Natural killer cell (primary cell): ENCODE results near the gene TNFRSF17. TPM values are rescaled to one million over a fixed set of nuclear protein-coding genes. Genes with fewer than 3 reads are reported as not detected.

ENCODE experiments used
- ATAC-seq, 3 donors: fragments of 150-1000 bp in 2 of 3; fragments of 200-7000 bp in 1 of 3; cut with Tn5 transposase; 1 replicate in 1 of 3; 2 replicates in 2 of 3; pipeline ENCODE4 v1.10.0; 2021; ENCODE audit warnings: mild to moderate bottlenecking in 2 of 3, moderate library complexity in 2 of 3
- DNase-seq, 2 donors: peaks; one replicate each; pipeline versions ENCODE4 v3.0.0 to v3.0.0-alpha.2; 2013 to 2021; ENCODE audit warnings: mixed read lengths in 1 of 2
- H3K27ac ChIP-seq: one replicate; pipeline ENCODE4 v1.5.1; 2013; ENCODE audit warnings: mild to moderate bottlenecking, low read length
- H3K27me3 ChIP-seq: one replicate; pipeline ENCODE4 v1.6.1; 2013; ENCODE audit warnings: low read length; ENCODE audit not compliant: control insufficient read depth, insufficient read depth
- H3K36me3 ChIP-seq: one replicate; pipeline ENCODE4 v1.6.1; 2013; ENCODE audit warnings: low read length; ENCODE audit not compliant: control insufficient read depth, insufficient read depth
- H3K4me1 ChIP-seq: one replicate; pipeline ENCODE4 v1.6.1; 2013; ENCODE audit warnings: low read length; ENCODE audit not compliant: control insufficient read depth, insufficient read depth
- H3K4me3 ChIP-seq: one replicate; pipeline ENCODE4 v1.5.1; 2013; ENCODE audit warnings: low read length
- H3K9me3 ChIP-seq: one replicate; pipeline ENCODE4 v1.6.1; 2013; ENCODE audit warnings: low read length; ENCODE audit not compliant: control insufficient read depth, insufficient read depth
- H3K27ac Mint-ChIP-seq, 2 donors: one replicate each; pipeline ENCODE4 v1.8.0; 2022; ENCODE audit warnings: mild to moderate bottlenecking in 2 of 2, mixed read lengths in 2 of 2, moderate library complexity in 1 of 2
- H3K27me3 Mint-ChIP-seq, 2 donors: one replicate each; pipeline ENCODE4 v1.8.0; 2022; ENCODE audit warnings: low read depth in 2 of 2, mixed read lengths in 2 of 2
- H3K36me3 Mint-ChIP-seq: one replicate; pipeline ENCODE4 v1.8.0; 2022; ENCODE audit warnings: mixed read lengths
- H3K4me1 Mint-ChIP-seq, 2 donors: one replicate each; pipeline ENCODE4 v1.8.0; 2022; ENCODE audit warnings: mixed read lengths in 2 of 2
- H3K4me3 Mint-ChIP-seq: one replicate; pipeline ENCODE4 v1.8.0; 2022; ENCODE audit warnings: mild to moderate bottlenecking, moderate library complexity, mixed read lengths
- H3K9me3 Mint-ChIP-seq, 2 donors: one replicate each; pipeline ENCODE4 v1.8.0; 2022; ENCODE audit warnings: mixed read lengths in 2 of 2
- CTCF ChIP-seq: fragments of 200-600 bp; IDR thresholded peaks from one replicate; pipeline ENCODE4 v1.8.0; 2022; ENCODE audit warnings: antibody characterized with exemption
- WGBS: methylation state at CpG from one replicate; pipeline ENCODE4 v1.1.7; 2013; ENCODE audit warnings: missing lambda C conversion rate; ENCODE audit not compliant: insufficient coverage; 5-methylcytosine and 5-hydroxymethylcytosine counted together
- intact Hi-C: fragments of 100-400 bp; cut with micrococcal nuclease; formaldehyde crosslinking; loops from one replicate; pipeline ENCODE4 v1.14.2; 2022
- total RNA-seq, 4 donors: library from RNA; stranded (reverse); fragments of 120-200 nt in 1 of 4; gene quantifications; one replicate each; pipeline versions ENCODE4 v1.2.3 to v1.2.4, GENCODE V29; 2013 to 2022

Gene TNFRSF17
- total RNA-seq, 3 donors from 2014 or later (not counting 1 experiment from before 2014, with no cell fraction given), result 6.6 TPM; not detected in 2

DNA sequence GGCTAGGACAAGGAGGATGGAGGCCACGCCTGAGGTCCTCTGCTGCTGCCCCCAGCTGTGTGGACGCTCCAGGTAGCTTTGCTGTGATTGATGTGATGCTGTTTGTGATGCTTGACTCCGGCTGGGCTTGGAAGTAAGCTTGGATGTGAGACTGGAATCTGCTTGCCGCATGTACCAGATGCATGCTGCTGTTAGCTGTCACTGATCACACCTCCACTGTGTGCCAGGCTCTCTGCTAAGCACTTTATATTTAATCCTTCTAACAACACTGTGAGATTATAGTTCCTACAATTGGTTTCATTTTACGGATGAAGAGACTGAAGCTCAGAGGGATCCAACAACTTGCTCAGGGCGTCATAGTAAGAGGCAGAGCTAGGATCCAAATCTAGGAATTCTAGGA, 35.0 kb downstream of the TNFRSF17 start:
- peaks cover 9% of the 10 kb centered on the region for H3K36me3 ChIP-seq
- WGBS, result 90% methylated on average over 6 of the region's 6 CpGs
- intact Hi-C loops, result no loop called here

GRCh38 chr16:12002447-12003006, 37.5 kb downstream of the TNFRSF17 start:
- H3K27ac Mint-ChIP-seq, result no peak overlapping the region
- intact Hi-C loops, result no loop called here
- no peaks in the 10 kb centered on the region for H3K9me3 Mint-ChIP-seq
- H3K27ac ChIP-seq, result no peak overlapping the region
- peaks cover 12% of the 10 kb centered on the region for H3K36me3 ChIP-seq
- no peaks in the 10 kb centered on the region for H3K27me3 ChIP-seq
- H3K4me1 Mint-ChIP-seq, result peaks cover 7 to 8% of the 10 kb centered on the region in 2 donors
- no peak for TF ChIP-seq CTCF
- H3K9me3 ChIP-seq, result no peaks in the 10 kb centered on the region
- no peak overlapping the region for H3K4me3 Mint-ChIP-seq
- H3K36me3 Mint-ChIP-seq, result no peaks in the 10 kb centered on the region
- DNase-seq (no peak), ATAC-seq (no peak)
- 73% methylated on average over 11 of the region's 11 CpGs for WGBS
- no peak overlapping the region for H3K4me3 ChIP-seq
- H3K27me3 Mint-ChIP-seq, result no peaks in the 10 kb centered on the region
- H3K4me1 ChIP-seq, result no peaks in the 10 kb centered on the region

More for the DNA sequence above, 35.0 kb downstream of the TNFRSF17 start:
- no peak for TF ChIP-seq CTCF
- DNase-seq, result no peak
- no peaks in the 10 kb centered on the region for H3K36me3 Mint-ChIP-seq
- no peak overlapping the region for H3K4me3 Mint-ChIP-seq
- ATAC-seq, result no peak
- no peaks in the 10 kb centered on the region for H3K9me3 ChIP-seq
- no peaks in the 10 kb centered on the region for H3K27me3 ChIP-seq
- no peaks in the 10 kb centered on the region for H3K27me3 Mint-ChIP-seq
- H3K4me3 ChIP-seq, result no peak overlapping the region
- peaks cover 14% of the 10 kb centered on the region for H3K4me1 ChIP-seq
- H3K4me1 Mint-ChIP-seq, result peaks cover 14 to 17% of the 10 kb centered on the region in 2 donors
- no peak overlapping the region for H3K27ac Mint-ChIP-seq
- H3K9me3 Mint-ChIP-seq, result no peaks in the 10 kb centered on the region
- no peak overlapping the region for H3K27ac ChIP-seq

DNA sequence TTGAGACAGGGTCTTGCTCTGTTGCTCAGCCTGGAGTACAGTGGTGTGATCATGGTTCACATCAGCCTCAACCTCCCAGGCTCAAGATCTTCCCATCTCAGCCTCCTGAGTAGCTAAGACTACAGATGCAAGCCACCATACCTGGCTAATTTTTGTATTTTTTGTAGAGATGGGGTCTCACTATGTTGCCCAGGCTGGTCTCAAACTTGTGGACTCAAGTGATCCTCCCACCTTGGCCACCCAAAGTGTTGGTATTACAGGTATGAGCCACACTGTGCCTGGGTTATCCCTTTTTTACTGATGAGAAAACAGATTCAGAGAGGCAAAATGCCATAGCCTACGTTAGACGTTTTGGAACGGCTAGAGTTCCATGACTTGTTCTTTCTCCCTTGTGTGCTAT, 41.6 kb downstream of the TNFRSF17 start:
- H3K4me3 ChIP-seq, result no peak overlapping the region
- H3K27me3 ChIP-seq, result no peaks in the 10 kb centered on the region
- no peaks in the 10 kb centered on the region for H3K4me1 Mint-ChIP-seq
- no peaks in the 10 kb centered on the region for H3K9me3 ChIP-seq
- WGBS, result 100% methylated on average over 1 of the region's 3 CpGs
- ATAC-seq, result no peak
- H3K4me3 Mint-ChIP-seq, result no peak overlapping the region
- intact Hi-C loops, result no loop called here
- no peak overlapping the region for H3K27ac Mint-ChIP-seq
- H3K36me3 ChIP-seq, result peaks cover 10% of the 10 kb centered on the region
- no peaks in the 10 kb centered on the region for H3K27me3 Mint-ChIP-seq
- H3K9me3 Mint-ChIP-seq, result no peaks in the 10 kb centered on the region
- no peak for TF ChIP-seq CTCF
- H3K27ac ChIP-seq, result no peak overlapping the region
- no peak for DNase-seq
- peaks cover 6% of the 10 kb centered on the region for H3K4me1 ChIP-seq
- no peaks in the 10 kb centered on the region for H3K36me3 Mint-ChIP-seq

DNA sequence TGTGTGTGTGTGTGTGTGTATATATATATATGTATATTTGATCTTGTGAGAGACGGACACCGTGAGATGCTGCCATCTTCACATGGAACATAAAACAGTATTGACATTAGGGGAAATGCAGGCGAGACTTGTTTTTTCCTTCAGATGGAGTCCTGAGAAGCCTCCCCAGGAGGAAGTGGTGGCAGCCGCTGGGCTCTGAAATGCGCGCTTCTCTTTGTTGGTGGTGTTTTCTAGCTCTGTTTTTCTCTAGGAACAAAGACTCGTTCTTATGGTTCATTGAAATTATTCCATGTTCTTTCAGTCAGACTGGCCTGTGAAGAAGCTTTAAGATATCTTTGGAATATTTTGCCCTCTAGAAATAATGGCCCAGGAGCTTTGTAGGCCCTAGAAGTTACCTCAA, 44.5 kb downstream of the TNFRSF17 start:
- no peak overlapping the region for H3K4me3 ChIP-seq
- intact Hi-C loops, result no loop called here
- H3K36me3 Mint-ChIP-seq, result no peaks in the 10 kb centered on the region
- H3K9me3 ChIP-seq, result no peaks in the 10 kb centered on the region
- DNase-seq, result peak in 1 of 2 donors; percentile 43
- peaks cover 6% of the 10 kb centered on the region for H3K4me1 ChIP-seq
- H3K27me3 ChIP-seq, result no peaks in the 10 kb centered on the region
- H3K4me1 Mint-ChIP-seq, result peaks cover 0 to 4% of the 10 kb centered on the region in 2 donors
- peaks cover 4% of the 10 kb centered on the region for H3K36me3 ChIP-seq
- TF ChIP-seq CTCF, result no peak
- 25% methylated on average over 7 of the region's 7 CpGs for WGBS
- no peak overlapping the region for H3K27ac Mint-ChIP-seq
- H3K27ac ChIP-seq, result no peak overlapping the region
- no peak overlapping the region for H3K4me3 Mint-ChIP-seq
- ATAC-seq, result no peak
- no peaks in the 10 kb centered on the region for H3K27me3 Mint-ChIP-seq
- no peaks in the 10 kb centered on the region for H3K9me3 Mint-ChIP-seq
